Progenitor cell of endocrine pancreas (in vitro differentiated cells): ENCODE results near the gene OSBPL7. TPM values are rescaled to one million over a fixed set of nuclear protein-coding genes. Genes with fewer than 3 reads are reported as not detected.
A peak's percentile ranks its signal among the peaks of the same experiment; 100 is the strongest.

Source experiments
- DNase-seq: peaks from one replicate; pipeline ENCODE4 v3.0.0; 2021; ENCODE audit warnings: low spot score; ENCODE audit not compliant: unreplicated experiment
- H3K27ac Mint-ChIP-seq: 2 replicates; pipeline ENCODE4 v1.8.0; 2021; ENCODE audit warnings: mild to moderate bottlenecking, moderate library complexity, mixed read lengths
- H3K27me3 Mint-ChIP-seq: 2 replicates; pipeline ENCODE4 v1.8.0; 2021; ENCODE audit warnings: mixed read lengths
- H3K36me3 Mint-ChIP-seq: 2 replicates; pipeline ENCODE4 v1.8.0; 2022; ENCODE audit warnings: mixed read lengths; ENCODE audit not compliant: insufficient read depth
- H3K4me1 Mint-ChIP-seq: 2 replicates; pipeline ENCODE4 v1.8.0; 2021; ENCODE audit warnings: low read depth, mixed read lengths
- H3K4me3 Mint-ChIP-seq: 2 replicates; pipeline ENCODE4 v1.8.0; 2021; ENCODE audit warnings: low read depth, mild to moderate bottlenecking, moderate library complexity, mixed read lengths
- H3K9me3 Mint-ChIP-seq: 2 replicates; pipeline ENCODE4 v1.8.0; 2021; ENCODE audit warnings: low read depth, mixed read lengths
- CTCF ChIP-seq: fragments of 200-600 bp; sonication (generic); IDR thresholded peaks from one replicate; pipeline ENCODE4 v1.5.0; 2021; ENCODE audit warnings: antibody characterized with exemption, mild to moderate bottlenecking; ENCODE audit not compliant: unreplicated experiment
- total RNA-seq: library from RNA; stranded (reverse); gene quantifications from 2 replicates; pipeline ENCODE4 v1.2.1, GENCODE V29; 2021

The OSBPL7 gene
- total RNA-seq, 1 donor from 2014 or later, result 20.5 TPM

DNA sequence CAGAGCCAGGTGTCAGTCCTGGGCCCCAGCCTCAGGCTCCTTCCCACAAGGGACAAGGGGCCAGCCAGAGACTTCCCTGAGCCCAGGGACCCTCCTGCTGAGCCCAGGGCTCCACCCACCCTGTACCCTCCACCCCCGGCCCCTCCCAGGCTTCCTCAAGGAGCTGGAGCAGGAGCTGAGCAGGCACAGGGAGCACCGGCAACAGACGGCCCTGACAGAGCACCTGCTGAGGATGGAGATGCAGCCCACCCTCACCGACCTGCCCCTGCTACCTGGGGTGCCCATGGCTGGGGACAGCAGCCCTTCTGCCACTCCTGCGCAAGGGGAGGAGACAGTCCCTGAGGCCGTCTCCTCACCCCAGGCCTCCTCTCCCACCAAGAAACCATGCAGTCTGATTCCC, 15.0 kb upstream of the OSBPL7 start:
- TF ChIP-seq CTCF, result no peak
- no peaks in the 10 kb centered on the region for H3K27me3 Mint-ChIP-seq
- H3K4me3 Mint-ChIP-seq, result no peak overlapping the region
- H3K36me3 Mint-ChIP-seq, result peaks cover 3% of the 10 kb centered on the region
- H3K4me1 Mint-ChIP-seq, result peaks cover 21% of the 10 kb centered on the region
- H3K27ac Mint-ChIP-seq, result no peak overlapping the region
- DNase-seq, result no peak
- no peaks in the 10 kb centered on the region for H3K9me3 Mint-ChIP-seq

- H3K4me3 Mint-ChIP-seq, result no peak overlapping the region
- no peak for DNase-seq
- peaks cover 18% of the 10 kb centered on the region for H3K4me1 Mint-ChIP-seq
- TF ChIP-seq CTCF, result no peak
- H3K36me3 Mint-ChIP-seq, result peaks cover 3% of the 10 kb centered on the region
- no peak overlapping the region for H3K27ac Mint-ChIP-seq
- no peaks in the 10 kb centered on the region for H3K27me3 Mint-ChIP-seq
- H3K9me3 Mint-ChIP-seq, result no peaks in the 10 kb centered on the region
Observed at GRCh38 chr17:47834756-47835155, 13.2 kb upstream of the OSBPL7 start.

DNA sequence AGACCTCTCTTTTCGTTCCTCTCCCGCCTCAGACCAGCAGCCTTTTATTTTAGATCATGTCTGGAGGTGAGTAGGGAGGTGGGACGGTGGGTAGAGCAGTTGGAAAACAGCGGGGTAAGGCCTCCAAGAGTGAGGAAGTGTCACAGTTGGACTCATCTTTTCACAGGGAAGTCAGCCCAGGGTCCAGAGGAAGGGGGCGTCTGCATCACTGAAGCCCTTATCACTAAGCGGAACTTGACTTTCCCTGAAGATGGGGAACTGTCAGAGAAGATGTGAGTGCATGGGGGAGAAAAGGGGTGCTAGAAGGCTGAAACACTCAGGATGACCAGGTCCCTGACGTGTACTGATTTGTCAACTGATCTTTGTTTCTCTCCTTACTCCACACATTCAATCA, 10.3 kb upstream of the OSBPL7 start:
- no peaks in the 10 kb centered on the region for H3K27me3 Mint-ChIP-seq
- TF ChIP-seq CTCF, result no peak
- peak overlapping the region; percentile 88 for H3K4me3 Mint-ChIP-seq
- DNase-seq, result no peak
- H3K36me3 Mint-ChIP-seq, result peaks cover 1% of the 10 kb centered on the region
- peaks cover 17% of the 10 kb centered on the region for H3K4me1 Mint-ChIP-seq
- no peaks in the 10 kb centered on the region for H3K9me3 Mint-ChIP-seq
- peak overlapping the region; percentile 75 for H3K27ac Mint-ChIP-seq

- H3K4me3 Mint-ChIP-seq, result peak within 1 kb of the TSS; percentile 88
- peak; percentile 85 for DNase-seq
- H3K27ac Mint-ChIP-seq, result peak within 1 kb of the TSS; percentile 85
- peak; percentile 57 for TF ChIP-seq CTCF
- peaks cover 17% of the 10 kb centered on the region for H3K4me1 Mint-ChIP-seq
- no peaks in the 10 kb centered on the region for H3K9me3 Mint-ChIP-seq
- H3K27me3 Mint-ChIP-seq, result no peaks in the 10 kb centered on the region
- peaks cover 2% of the 10 kb centered on the region for H3K36me3 Mint-ChIP-seq
Observed at GRCh38 chr17:47831003-47831933, 9.7 kb upstream of the OSBPL7 start, which contains the start of the genes LRRC46 and MRPL10. TSS of gene LRRC46 (plus strand) at chr17:47831670. CDS start at chr17:47831990, 320 bp downstream. TSS of gene MRPL10 (minus strand) at chr17:47831541. CDS start at chr17:47831511, 30 bp downstream.

GRCh38 chr17:47830396-47831002, 8.9 kb upstream of the OSBPL7 start:
- H3K27me3 Mint-ChIP-seq, result no peaks in the 10 kb centered on the region
- H3K9me3 Mint-ChIP-seq, result no peaks in the 10 kb centered on the region
- DNase-seq, result no peak
- H3K36me3 Mint-ChIP-seq, result peaks cover 6% of the 10 kb centered on the region
- TF ChIP-seq CTCF, result no peak
- H3K4me1 Mint-ChIP-seq, result peaks cover 17% of the 10 kb centered on the region
- peak overlapping the region; percentile 85 for H3K27ac Mint-ChIP-seq
- peak overlapping the region; percentile 88 for H3K4me3 Mint-ChIP-seq
